Skin epidermis (tissue), 12 donors: Measurements from ENCODE around the gene PNRC1.
"Not testable (repeated sequence)": the region's sequence is repeated elsewhere in the genome, so short reads cannot be mapped to it uniquely, and the experiment has no call there.

Experiments used
- H3K27ac ChIP-seq, 21 experiments: fragments of 200-600 bp; sonication (generic) in 11 of 21; one replicate each; pipeline ENCODE4 v1.5.0; 2020; ENCODE audit warnings: mild to moderate bottlenecking in 3 of 21, inconsistent platforms in 2 of 21, moderate library complexity in 2 of 21
- H3K4me3 ChIP-seq, 7 experiments: fragments of 200-600 bp; sonication (generic) in 2 of 7; one replicate each; pipeline ENCODE4 v1.5.0; 2020; ENCODE audit warnings: inconsistent platforms in 2 of 7, mild to moderate bottlenecking in 2 of 7, moderate library complexity in 1 of 7

The PNRC1 gene

DNA sequence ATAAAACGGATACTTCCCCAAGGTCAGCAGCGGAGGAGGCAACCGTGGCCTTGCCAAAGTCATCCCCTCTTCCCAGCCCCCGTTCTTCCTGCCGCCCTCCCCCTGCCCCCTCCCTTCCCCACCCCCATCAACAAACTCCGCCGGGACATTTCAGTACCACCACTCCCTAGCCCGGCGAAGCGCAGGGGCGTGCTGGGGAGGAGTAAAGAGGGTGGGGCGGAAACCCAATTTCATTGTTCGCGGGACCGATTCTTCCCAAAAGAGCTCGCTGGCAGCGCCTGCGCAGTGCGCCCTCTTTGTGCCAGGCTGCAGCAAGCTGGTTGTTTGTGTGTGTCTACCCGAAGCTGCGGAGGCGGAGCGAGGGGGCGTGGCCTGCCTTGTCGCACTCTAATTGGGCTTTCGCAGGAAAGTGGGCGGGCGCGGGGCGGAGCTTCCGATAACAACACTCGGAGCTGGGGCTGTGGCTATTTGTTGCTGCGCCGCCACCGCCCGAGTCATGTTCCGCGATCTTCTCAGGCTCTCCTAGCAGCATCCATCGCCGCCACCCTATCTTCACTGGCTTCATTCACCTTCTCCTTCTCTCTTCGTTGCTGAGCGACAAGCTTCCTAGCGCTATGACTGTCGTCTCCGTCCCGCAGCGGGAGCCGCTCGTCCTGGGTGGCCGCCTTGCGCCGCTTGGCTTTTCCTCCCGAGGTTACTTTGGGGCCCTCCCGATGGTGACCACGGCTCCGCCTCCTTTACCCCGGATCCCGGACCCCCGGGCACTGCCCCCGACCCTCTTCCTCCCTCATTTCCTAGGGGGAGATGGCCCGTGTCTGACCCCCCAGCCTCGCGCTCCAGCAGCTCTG is at the start of gene PNRC1:
Gene PNRC1 (plus strand): TSS at position 471 of the 848 bp plus-strand sequence. CDS start 144 bp downstream, at position 615.
- peak within 1 kb of the TSS; percentile 96 to 100 (median 99) for H3K27ac ChIP-seq
- H3K4me3 ChIP-seq = peak within 1 kb of the TSS; percentile 68 to 100 (median 95)

DNA sequence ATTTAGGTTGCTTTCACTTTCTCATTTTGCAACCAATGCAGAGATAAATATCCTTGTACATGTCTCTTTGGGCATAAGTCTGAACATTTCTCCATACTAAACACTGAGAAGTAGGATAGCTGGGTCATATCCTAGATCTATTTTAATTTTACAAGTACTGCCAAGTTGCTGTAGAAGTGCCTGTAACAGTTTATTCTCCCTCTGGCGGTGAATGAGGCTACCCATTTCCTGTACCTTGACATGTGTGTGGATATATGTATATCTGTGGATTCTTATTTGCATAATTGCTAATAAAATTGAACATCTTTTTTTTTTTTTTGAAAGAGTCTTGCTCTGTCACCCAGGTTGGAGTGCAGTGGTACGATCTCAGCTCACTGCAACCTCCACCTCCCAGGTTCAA is 48.0 kb upstream of the PNRC1 start:
- H3K27ac ChIP-seq = peak overlapping the region in 5 of 21 experiments; percentile 24 to 87 (median 42)
- H3K4me3 ChIP-seq = no peak overlapping the region

DNA sequence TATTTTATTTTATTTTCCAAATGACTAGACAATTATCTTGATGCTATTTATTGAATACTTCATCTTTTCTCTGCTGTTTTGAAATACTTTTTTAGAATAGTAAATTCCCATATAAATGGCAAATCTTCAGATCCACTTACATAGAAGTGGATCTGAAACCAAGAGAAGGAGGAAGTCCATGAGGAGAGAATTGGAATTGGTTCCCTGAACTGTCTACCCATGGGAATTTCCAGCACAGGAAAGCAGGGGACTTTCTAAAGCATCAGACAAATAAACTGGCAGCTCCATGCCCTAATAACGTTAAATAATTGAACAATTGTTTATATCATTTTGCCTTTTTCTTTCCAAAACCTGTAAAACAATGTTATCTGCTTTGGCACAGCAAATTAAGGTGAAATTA is 47.1 kb upstream of the PNRC1 start:
- H3K27ac ChIP-seq = peak overlapping the region in 13 of 21 experiments; percentile 6 to 95 (median 86)
- H3K4me3 ChIP-seq = no peak overlapping the region

DNA sequence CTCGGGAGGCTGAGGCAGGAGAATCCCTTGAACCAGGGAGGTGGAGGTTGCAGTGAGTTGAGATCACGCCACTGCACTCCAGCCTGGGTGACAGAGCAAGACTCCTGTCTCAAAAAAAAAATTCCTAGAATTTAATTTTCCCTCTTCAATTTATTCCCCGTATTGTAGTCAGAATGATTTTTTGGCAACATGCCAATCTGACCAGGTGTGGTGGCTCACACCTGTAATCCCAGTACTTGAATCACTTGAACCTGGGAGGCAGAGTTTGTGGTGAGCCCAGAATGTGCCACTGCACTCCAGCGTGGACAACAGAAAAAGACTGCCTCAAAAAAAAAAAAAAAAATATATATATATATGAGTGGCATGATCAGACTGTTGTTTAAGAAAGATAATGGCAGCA is 46.4 kb upstream of the PNRC1 start:
- peak overlapping the region in 16 of 21 experiments; percentile 6 to 95 (median 86) for H3K27ac ChIP-seq
- H3K4me3 ChIP-seq = not testable (repeated sequence)

DNA sequence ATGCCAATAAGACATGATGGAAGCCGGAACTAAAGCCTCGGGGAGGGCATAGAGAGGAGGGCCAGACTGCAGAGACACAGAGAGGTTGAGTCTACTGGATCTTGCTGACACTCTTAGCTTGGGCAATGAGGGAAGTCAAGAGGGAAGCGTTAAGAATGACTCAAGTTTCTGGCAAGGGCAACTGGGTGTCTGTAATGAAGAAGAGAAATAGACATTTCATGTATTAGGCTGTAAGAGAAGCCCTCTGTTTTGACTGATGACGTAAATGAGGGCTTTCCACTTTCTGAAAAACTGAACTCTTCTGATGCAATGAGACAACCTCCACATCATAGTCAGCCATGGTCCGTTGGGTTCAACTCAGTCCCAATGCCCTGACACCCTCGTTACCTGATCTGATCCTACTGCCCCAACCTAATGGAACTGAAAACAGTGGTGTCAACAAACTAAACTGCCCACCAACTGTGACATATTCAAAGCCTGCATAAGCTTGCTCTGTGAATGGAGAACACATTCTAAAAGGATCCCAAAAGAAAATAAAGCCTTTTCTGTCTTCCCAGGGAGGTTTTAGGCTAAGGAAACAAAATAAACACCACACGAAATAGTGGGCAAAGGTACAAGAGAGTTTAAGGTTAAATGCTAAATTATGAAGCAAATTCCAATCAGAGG is 45.8 kb upstream of the PNRC1 start:
- Histone ChIP-seq H3K27ac (peak overlapping the region in 20 of 21 experiments; percentile 39 to 95 (median 85)), H3K4me3 (no peak overlapping the region)

DNA sequence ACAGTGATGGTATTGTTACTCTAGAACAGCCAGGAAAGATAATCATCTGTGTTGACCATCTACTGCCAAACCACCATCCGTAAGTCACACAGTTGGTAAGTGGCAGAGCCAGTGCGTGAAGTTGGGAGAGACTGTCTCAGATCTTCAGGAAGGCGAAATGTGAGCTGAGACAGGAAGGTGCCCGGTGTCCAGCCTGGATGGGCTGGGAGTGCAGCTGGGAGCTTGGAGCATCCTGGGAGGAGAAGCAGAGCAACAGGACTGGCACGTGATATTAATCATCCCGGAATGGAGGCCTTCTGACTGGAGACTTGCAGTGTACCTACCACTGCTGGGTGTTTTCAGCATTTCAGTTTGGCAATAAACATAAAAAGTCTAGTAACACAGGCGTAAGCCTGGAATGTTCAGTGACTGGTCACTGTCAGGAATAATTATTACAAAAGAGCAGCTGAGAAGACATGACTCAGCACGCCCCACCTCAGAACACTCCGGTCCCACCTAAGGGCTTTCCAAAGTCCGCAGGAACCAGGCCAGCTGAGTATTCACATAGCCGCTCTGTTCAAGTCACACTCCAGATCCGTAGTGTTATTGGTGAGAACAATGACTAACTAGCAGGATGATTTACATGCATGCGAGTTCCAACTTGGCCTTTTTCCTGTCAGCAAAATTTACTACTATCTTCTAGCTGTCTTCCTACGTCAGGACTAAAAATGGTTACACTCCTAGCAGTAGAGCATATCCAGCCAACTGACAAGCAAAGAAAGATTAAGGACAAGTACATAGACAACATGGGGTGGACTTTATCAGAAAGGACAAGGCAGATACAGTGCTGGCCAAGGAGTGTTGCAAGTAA is 45.1 kb upstream of the PNRC1 start:
- no peak overlapping the region for H3K4me3 ChIP-seq

DNA sequence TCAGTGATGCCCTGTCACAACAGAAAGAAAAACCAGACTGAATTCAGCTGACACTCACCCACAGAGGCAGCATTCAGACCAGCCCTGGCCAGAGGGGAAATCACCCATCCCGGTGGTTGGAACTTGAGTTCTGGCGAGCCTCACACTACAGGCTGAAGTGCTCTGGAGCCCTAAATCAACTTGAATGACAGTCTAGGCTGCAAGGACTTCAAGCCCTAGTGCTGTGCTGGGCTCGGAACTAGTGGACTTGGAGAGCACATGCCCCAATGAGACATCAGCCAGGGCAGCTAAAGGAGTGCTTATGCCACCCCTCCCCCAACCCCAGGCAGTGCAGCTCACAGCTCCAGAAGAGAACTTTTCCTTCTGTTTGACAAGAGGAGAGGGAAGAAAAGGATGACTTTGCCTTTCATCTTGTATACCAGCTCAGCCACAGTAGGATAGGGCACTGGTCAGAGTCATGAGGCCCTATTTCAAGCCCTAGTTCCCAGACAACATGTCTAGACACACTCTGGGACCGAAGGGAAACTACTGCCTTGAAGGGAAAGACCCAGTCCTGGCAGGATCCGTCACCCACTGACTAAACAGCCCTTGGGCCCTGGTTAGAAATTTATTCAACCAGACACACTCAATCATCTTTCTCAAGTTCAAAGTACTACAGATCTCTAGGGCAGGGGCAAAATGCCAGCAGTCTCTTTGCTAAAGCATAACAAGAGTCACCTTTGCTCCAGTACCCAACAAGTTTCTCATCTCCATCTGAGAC is 43.2 kb upstream of the PNRC1 start:
- no peak overlapping the region for H3K4me3 ChIP-seq
- peak overlapping the region in 20 of 21 experiments; percentile 39 to 95 (median 85) for H3K27ac ChIP-seq

More for the DNA sequence above, 45.1 kb upstream of the PNRC1 start:
- H3K27ac ChIP-seq = peak overlapping the region in 20 of 21 experiments; percentile 39 to 95 (median 85)

DNA sequence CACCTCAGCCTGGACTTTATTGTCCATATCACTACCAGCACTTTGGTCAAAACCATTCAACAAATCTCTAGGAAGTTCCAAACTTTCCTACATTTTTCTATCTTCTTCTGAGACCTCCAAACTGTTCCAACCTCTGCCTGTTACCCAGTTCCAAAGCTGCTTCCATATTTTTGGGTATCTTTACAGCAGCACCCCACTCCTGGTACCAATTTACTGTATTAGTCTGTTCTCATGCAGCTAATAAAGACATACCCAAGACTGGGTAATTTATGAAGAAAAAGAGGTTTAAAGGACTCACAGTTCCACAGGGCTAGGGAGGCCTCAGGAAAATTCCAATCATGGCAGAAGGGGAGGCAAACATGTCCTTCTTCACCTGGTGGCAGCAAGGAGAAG is 42.7 kb upstream of the PNRC1 start:
- H3K27ac ChIP-seq = peak overlapping the region in 13 of 21 experiments; percentile 3 to 95 (median 86)
- H3K4me3 ChIP-seq = not testable (repeated sequence)

DNA sequence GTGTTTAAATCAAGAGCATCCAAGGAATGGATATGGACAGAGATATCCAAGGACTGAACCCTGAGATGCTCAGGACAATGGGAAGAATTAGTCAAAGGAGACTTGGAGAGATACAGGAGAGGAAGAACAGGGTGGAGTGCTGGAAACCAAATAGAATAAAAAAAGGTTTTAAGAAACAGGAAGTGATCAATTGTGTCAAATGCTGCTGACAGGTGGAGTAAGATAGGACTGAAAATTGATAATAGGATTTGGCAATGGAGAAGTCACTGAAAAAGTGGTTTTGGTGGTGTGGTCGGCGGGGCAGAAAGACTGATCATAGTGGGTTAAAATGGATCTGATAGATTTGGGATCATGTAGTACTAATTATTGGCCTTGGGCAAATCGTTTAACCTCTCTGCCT is 37.9 kb upstream of the PNRC1 start:
- no peak overlapping the region for H3K27ac ChIP-seq

DNA sequence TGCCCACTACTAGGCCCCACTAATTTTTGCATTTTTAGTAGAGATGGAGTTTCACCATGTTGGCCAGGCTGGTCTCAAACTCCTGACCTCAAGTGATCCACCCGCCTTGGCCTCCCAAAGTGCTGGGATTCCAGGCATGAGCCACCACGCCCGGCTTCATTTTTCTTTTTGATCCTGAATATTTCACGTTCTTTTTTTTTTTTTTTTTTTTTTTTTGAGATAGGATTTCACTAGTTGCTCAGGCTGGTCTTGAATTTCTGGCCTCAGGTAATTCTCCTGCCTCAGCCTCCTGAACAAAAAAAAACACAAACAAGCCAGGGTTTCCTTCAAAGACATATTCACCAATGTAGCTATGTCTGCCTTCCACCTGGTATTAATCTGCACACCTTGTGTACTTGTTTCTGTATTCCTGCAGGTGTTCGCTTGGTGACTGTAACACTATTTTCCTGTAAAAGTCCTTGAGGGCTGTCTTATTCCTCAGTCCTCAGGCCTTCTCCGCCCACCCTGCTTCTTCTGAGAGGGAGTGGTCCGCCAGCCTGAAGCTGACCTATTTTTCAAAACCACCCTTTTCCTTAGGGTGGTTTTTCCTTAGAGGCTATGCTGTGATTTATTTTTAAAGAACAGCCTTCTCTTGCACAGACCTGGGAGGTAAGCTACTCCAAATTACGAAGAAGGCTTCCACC is 36.1 kb upstream of the PNRC1 start:
- H3K27ac ChIP-seq = peak overlapping the region in 3 of 21 experiments; percentile 31 to 72 (median 42)
- H3K4me3 ChIP-seq = no peak overlapping the region

More for the DNA sequence above, 37.9 kb upstream of the PNRC1 start:
- no peak overlapping the region for H3K4me3 ChIP-seq

DNA sequence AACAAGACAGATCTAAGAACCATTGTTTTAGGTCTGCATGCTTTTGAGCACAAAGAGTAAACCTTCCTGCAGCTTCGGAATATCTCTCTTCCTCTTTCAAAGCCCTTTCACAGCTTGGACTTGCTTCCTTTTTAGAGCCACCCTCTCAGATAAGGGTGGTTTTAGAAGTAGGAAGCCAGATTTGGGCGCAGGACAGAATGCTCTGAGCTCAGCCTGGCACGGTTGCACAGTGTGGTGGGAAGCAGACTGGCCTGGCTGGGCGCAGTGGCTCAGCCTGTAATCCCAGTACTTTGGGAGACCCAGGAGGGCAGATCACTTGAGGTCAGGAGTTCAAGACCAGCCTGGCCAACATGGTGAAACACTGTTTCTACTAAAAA is 35.6 kb upstream of the PNRC1 start:
- Histone ChIP-seq H3K4me3 (no peak overlapping the region), H3K27ac (peak overlapping the region in 3 of 21 experiments; percentile 31 to 72 (median 42))

DNA sequence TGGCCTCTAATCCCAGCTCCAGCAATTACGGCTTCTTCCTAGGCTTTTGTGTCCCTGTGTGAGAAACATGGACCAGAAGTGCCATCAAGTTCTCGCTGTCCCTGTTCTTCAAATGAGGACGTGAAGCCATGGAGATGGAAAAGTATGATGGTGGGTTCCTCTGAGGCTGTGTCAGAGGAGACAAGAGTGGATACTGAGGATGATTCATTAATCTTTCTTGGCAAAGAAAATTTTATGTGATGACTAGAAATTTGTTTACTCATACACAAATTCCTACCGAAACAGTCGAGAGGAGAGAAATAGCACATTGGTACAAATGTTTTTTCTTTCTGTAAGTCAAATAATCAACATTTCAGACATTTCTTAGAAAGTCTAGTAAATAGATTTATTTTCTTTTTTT is 35.0 kb upstream of the PNRC1 start:
- H3K27ac ChIP-seq = peak overlapping the region in 2 of 21 experiments; percentile 42 to 72
- H3K4me3 ChIP-seq = no peak overlapping the region

DNA sequence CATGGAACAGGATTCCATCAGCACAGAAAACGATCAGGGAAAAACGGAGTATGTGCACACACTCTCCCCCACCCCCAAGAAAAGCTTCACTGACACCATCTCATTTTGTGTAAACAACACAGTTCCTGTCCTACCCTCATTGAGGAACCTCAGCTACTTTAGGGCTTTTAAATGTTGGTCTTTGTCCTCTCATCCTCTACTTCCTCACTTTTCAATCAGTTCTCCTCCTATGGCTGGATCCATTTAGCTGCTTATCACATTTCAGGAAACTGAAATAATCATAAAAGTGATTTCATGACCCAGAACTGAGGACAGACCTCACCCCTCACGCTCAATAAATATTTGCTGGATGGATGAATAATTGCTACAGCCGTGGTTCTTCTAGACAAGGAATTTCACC is 33.1 kb upstream of the PNRC1 start:
- H3K27ac ChIP-seq = no peak overlapping the region

DNA sequence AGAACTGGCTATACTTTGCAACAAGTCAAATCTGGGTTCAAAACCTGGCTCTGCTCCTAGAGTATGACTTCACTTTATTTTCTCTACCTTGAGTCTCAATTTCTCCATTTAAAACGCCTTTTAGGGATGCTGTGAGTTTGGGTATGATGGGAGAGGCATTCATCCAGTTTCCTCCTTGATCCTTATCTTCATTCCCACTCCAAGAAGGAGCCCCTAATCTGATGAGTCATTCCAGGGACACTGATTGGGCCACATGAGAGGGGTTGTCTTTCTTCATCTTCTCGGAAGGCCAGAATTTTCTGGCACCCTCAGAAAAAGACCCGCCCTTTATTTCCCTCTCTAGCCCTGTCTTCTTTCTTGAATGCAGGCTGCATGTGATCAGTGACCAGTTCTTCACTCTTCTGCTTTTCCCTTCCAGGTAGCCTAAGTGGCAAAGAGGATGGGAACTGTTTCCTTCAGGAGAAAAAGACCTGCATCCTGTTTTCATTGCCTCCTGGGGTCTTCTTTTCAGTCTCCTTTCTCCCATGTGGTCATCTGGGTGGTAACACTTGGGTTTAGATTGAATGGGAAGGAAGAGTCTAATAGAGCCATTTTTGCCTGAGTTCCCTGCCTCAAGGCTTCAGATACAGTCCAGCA is 32.1 kb upstream of the PNRC1 start:
- no peak overlapping the region for H3K4me3 ChIP-seq
- H3K27ac ChIP-seq = peak overlapping the region in 1 of 21 experiments; percentile 8

More for the DNA sequence above, 33.1 kb upstream of the PNRC1 start:
- H3K4me3 ChIP-seq = no peak overlapping the region

DNA sequence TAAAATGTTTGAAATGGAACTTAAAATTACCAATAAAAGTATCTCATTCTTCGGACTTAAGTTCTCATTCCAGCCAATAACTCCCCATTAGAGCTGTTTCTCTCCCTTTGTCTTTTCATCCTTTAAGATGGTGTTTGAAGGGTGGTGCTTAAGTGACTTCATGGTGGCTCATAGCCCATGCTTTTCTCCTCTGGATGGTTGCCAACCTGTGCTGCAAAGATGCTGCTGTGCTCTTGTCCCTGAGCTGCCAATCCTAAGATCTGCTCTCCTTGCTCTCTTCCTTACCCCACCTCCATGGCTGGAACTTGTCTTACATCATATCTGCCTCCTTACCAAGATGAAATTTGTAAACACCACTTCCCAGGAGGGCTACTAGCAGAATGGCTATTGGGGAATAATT is 31.6 kb upstream of the PNRC1 start:
- no peak overlapping the region for H3K4me3 ChIP-seq
- peak overlapping the region in 1 of 21 experiments; percentile 8 for H3K27ac ChIP-seq

DNA sequence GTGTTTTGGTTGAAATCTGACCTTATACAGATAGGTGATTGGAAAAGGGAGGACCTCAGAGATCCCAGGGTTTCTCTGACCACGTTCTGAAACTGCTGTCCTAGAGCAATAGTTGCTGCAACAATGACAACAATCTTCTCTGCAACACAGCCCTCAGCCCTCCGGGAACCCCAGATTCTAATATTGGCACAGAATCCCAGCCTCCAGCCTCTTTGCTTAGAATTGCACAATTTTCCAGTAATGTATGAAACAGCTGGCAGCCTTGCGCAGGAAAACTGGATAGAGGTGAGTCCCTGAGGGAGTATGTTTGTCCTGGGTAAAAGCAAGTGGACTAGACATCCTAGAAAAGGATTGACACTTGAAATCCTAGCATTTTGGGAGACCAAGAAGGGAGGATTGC is 30.4 kb upstream of the PNRC1 start:
- H3K27ac ChIP-seq = peak overlapping the region in 11 of 21 experiments; percentile 3 to 59 (median 30)
- H3K4me3 ChIP-seq = no peak overlapping the region

DNA sequence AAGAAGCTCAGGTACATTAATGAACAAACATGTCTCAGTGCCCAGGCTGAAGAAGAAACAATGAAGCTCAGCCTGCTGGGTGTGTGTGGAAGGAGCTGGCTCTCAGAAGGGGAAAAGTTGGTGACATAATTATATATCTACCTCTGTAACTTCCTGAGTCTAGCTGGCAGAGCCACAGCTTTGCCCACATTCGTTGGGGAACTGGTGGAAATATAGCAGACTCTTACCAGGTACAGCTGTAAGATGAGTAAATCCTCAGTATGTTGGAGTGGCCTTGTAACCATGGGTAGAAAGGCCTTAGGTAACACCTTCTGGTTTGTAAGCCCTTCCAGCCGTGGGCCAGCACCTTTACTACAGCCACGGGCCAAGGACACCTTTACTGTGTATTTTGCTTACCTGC is 29.9 kb upstream of the PNRC1 start:
- Histone ChIP-seq H3K4me3 (no peak overlapping the region), H3K27ac (peak overlapping the region in 11 of 21 experiments; percentile 3 to 59 (median 30))

DNA sequence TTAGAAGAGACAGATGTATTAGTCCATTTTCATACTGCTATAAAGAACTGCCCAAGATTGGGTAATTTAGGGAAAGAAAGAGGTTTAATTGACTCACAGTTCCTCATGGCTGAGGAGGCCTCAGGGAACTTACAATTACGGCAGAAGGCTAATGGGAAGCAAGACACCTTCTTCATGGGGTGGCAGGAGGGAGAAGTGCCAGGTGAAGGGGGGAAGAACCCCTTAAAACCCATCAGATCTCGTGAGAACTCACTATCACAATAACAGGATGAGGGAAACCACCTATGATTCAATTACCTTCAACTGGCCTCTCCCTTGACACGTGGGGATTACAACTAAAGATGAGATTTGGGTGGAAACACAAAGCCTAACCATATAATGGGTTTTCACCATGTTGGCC is 28.9 kb upstream of the PNRC1 start:
- Histone ChIP-seq H3K27ac (peak overlapping the region in 2 of 21 experiments; percentile 23 to 59), H3K4me3 (no peak overlapping the region)
